HTR-8/SVneo (cell line): Measurements from ENCODE around the gene CNR2.
"Not testable (repeated sequence)": the region's sequence is repeated elsewhere in the genome, so short reads cannot be mapped to it uniquely, and the experiment has no call there.

ENCODE experiments used
- DNase-seq: peaks from one replicate; pipeline ENCODE4 v3.0.0; 2011; ENCODE audit warnings: low spot score, mixed read lengths; ENCODE audit not compliant: insufficient read length
- FAIRE-seq: peaks from 2 replicates; lab custom pipeline; 2011; peaks lifted over from hg19 to GRCh38; lab: Jason Lieb, UNC

The CNR2 gene

GRCh38 chr1:23922321-23922943 lies 9.3 kb upstream of the CNR2 start:
- FAIRE-seq: no peak
- DNase-seq: no peak

- DNase-seq (peak; percentile 75), FAIRE-seq (no peak)
Observed at GRCh38 chr1:23916209-23917131, 3.3 kb upstream of the CNR2 start.

GRCh38 chr1:23915466-23915865 lies 2.3 kb upstream of the CNR2 start:
- no peak for FAIRE-seq
- no peak for DNase-seq

- DNase-seq: no peak
- FAIRE-seq: no peak
Observed at GRCh38 chr1:23914921-23915320, 1.8 kb upstream of the CNR2 start.

- DNase-seq (no peak), FAIRE-seq (no peak)
Observed at GRCh38 chr1:23911921-23912320, 1.2 kb downstream of the CNR2 start.

GRCh38 chr1:23910553-23911246 lies 2.5 kb downstream of the CNR2 start:
- FAIRE-seq: no peak
- no peak for DNase-seq

GRCh38 chr1:23910144-23910543 lies 3.0 kb downstream of the CNR2 start:
- FAIRE-seq (no peak), DNase-seq (no peak)

- DNase-seq (no peak), FAIRE-seq (no peak)
Observed at GRCh38 chr1:23909412-23909811, 3.8 kb downstream of the CNR2 start.

GRCh38 chr1:23908453-23909341 lies 4.5 kb downstream of the CNR2 start:
- DNase-seq (no peak), FAIRE-seq (no peak)

- DNase-seq: no peak
- no peak for FAIRE-seq
Observed at GRCh38 chr1:23906731-23907130, 6.4 kb downstream of the CNR2 start.

GRCh38 chr1:23905461-23906025 lies 7.6 kb downstream of the CNR2 start:
- DNase-seq (no peak), FAIRE-seq (no peak)

- DNase-seq (no peak), FAIRE-seq (no peak)
Observed at GRCh38 chr1:23904748-23905357, 8.3 kb downstream of the CNR2 start.

GRCh38 chr1:23903754-23904153 lies 9.4 kb downstream of the CNR2 start:
- FAIRE-seq (no peak), DNase-seq (no peak)

- FAIRE-seq (no peak), DNase-seq (no peak)
Observed at GRCh38 chr1:23902321-23903278, 10.6 kb downstream of the CNR2 start.

- not testable (repeated sequence) for FAIRE-seq, DNase-seq
Observed at GRCh38 chr1:23900017-23900416, 13.1 kb downstream of the CNR2 start.

- FAIRE-seq: no peak
- DNase-seq: no peak
Observed at GRCh38 chr1:23899070-23899469, 14.1 kb downstream of the CNR2 start.

- no peak for DNase-seq
- FAIRE-seq: no peak
Observed at GRCh38 chr1:23897083-23897482, 16.1 kb downstream of the CNR2 start.

- FAIRE-seq (no peak), DNase-seq (no peak)
Observed at GRCh38 chr1:23896491-23896890, 16.7 kb downstream of the CNR2 start.
